GM18526 (cell line): ENCODE measurements around the gene NFS1.

Experiments
- POLR2A ChIP-seq: IDR thresholded peaks from 3 replicates; pipeline ENCODE4 v1.6.1; 2011; ENCODE audit not compliant: insufficient read length; ENCODE audit errors: extremely low read depth

Gene NFS1

DNA sequence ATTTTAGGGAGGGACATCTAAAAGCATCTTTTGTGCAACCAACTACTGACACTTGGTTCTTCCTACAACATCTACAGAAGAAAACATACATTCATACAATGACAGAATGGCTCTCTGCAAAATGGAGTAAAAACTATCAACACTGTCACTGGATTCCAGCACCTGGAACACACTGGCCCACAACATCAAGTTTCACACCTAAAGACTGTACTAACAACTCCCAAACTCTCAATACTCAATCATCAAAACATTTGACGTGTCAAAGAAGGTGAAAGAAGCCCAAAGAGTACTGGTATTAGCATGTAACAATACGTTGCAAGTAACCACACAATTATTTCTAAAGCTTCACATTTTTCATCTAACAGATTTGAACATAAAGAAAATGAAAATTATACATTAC, 36.6 kb downstream of the NFS1 start:
- no peak for TF ChIP-seq POLR2A

DNA sequence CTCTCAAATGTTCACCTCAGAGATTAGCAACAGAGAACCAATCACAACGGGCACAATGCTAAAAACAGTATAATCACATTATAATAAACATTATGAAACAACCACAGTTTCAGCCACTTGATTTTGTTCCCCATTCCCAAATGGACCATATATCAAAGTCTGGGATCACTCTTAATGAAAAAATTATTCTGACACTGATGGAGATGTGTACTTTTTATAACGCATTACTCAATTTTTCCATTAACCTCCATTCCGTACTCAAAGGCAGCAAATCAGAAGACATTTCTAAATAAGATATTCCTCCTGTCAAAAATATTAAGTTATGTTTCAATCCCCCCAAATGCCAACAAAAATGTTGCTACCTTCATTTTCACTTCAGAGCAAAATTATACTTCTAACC, 37.2 kb downstream of the NFS1 start:
- TF ChIP-seq POLR2A = no peak

DNA sequence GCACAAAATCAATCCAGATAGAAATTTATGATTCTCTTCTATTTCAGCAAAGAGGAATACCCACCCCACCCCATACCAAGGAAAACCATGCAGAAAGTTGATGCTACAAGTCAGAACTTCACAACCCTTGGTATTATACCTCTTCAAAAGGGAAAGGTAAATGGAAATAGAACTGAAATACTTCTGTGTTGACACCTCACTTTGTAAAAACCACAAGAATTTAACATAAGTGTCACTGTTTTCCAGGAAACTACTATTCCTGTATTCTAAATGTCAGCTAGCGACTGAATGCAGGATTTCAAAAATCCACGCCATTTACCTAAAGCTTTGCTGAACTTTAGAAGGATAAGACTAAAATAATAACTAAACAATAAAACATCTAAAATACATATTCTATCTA, 38.1 kb downstream of the NFS1 start:
- TF ChIP-seq POLR2A = no peak

DNA sequence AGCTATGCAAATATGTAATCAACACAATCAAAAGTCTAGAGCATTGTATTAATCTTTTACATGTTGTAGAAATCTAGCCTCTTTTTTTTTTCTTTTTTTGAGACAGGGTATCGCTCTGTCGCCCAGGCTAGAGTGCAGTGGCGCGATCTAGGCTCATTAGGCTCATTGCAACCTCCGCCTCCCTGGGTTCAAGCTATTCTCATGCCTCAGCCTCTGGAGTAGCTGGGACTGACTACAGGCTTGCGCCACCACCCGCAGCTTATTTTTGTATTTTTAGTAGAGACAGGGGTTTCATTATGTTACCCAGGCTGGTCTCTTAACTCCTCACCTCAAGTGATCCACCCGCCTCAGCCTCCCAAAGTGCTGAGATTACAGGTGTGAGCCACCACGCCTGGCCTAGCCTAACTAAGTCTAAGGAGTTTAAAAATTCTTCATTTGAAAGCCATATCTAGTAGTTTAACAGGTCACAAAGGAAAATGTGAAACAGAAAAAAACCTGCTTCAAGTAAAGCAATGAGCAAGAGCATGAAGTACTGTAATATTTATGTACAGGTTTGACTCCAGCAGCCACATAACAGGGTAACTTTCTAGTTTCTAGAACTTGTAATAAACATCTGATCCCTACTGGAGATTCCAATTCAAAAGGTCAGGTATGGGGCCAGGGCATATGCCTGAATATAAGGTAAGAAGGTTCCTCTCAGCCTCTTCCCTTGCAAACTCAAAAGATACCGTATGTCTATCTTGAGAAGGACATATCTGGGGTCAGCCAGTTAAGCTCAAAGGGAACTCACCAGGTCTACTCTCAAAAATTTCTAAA, 38.8 kb downstream of the NFS1 start:
- no peak for TF ChIP-seq POLR2A

DNA sequence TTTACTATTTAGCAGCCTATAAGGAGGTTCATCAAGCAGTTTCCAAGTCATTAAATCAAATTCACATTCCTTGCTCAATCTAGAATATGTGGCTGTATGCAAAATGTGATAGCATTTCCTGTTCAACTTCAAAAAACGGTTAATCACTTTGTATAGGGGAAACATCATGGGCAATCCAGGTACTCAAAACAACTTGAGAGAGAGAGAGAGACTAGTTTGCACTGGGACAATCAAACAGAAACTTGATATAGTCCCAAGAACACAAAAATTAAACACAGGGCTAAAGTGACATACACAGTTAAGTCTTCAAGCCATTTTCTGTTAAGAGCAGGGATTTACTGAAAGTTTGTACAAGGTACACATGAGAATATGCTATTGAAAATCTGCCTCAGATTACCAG, 41.9 kb downstream of the NFS1 start:
- no peak for TF ChIP-seq POLR2A

- TF ChIP-seq POLR2A = no peak
Observed at GRCh38 chr20:35654415-35654814, 44.7 kb downstream of the NFS1 start.

GRCh38 chr20:35653893-35654292, 45.3 kb downstream of the NFS1 start:
- TF ChIP-seq POLR2A = no peak

DNA sequence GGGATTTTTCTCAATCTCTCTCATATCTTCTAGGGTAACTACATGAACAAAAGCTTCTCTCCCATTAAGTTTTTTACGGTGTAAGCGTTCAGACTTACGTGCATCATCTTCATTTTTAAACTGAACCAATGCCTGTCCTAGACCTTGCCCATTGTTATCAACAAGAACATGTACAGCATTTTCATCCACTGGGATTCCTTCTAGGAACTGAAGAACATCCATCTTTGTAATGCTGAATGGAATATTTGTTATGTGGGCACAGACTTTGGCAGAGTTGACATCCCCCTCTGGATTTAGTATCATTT, 45.8 kb downstream of the NFS1 start:
- no peak for TF ChIP-seq POLR2A

DNA sequence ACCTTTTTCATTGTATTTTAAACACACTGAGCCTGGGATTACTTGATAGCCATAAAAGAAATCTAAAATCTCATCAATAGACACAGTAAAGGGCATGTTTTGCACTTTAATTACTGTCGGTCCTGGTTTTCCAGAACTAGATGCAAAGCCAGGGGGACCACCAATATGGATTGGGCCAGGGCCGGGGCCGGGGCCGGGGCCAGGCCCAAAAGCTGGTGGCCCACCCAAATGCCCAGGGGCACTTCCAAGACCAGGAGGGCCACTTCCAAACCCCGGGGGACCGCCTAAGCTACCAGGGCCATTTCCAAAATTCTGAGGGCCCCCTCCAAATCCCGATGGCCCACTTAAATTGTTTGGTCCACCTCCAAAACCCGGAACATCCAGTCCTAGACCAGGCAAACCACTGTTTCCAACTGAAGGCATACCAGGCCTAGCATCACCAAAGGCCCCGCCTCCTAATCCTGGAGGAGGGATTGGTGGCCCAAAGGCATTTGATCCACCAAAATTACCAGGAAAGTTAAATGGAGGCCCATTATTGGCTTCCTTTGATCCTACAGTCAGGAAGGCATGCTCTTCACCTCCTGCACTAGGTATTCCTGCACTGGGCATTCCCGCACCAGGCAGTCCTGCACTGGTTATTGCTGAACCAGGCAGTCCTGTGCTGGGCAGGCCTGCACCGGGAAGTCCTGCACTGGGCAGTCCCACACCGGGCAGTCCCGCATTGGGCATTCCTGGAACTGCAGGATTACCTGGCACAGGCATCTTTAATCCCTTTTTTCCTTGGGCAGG, 46.3 kb downstream of the NFS1 start:
- TF ChIP-seq POLR2A = no peak

GRCh38 chr20:35651958-35652357, 47.2 kb downstream of the NFS1 start:
- no peak for TF ChIP-seq POLR2A

DNA sequence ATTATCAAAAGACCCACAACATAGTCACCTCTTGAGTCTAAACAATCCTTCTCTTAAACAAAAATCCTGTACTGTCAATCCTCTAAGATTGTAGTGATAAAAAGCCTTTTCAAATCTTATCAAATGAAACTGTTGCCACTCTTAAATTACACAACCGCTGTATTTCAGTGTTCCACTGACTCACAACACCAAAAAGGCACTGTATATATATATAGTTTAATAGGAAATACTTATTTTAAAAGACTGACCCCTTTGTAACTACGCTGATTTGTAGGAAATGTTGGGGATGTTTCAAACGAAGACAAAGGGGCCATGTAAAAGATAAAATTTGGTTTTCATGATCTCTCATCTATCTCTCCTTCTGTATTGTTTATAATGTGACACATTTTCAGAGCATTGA, 48.5 kb downstream of the NFS1 start:
- no peak for TF ChIP-seq POLR2A

- TF ChIP-seq POLR2A = no peak
Observed at GRCh38 chr20:35648836-35649235, 50.3 kb downstream of the NFS1 start.

DNA sequence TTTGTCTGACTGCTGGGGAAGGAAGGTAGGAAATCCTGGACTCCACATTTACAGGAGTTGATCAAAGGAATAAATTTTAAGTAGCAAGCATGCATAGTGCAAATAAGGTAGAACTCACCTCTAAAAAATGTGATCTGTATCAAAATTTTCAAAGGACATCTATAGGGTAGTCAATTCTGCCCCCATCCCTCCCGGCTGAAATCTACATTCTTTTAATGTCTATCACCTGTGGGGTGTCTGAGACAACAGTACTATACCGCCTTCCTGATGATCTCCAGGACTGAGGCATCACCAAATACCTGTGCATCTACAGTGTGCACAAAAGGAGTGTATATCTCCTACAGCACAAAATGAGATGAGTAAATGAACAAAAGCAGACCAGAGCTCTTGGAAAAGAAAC, 54.3 kb downstream of the NFS1 start:
- no peak for TF ChIP-seq POLR2A

GRCh38 chr20:35643045-35643444, 56.1 kb downstream of the NFS1 start:
- TF ChIP-seq POLR2A = no peak

GRCh38 chr20:35641743-35642142, 57.4 kb downstream of the NFS1 start:
- no peak for TF ChIP-seq POLR2A

- TF ChIP-seq POLR2A = no peak
Observed at GRCh38 chr20:35640724-35641123, 58.4 kb downstream of the NFS1 start.

DNA sequence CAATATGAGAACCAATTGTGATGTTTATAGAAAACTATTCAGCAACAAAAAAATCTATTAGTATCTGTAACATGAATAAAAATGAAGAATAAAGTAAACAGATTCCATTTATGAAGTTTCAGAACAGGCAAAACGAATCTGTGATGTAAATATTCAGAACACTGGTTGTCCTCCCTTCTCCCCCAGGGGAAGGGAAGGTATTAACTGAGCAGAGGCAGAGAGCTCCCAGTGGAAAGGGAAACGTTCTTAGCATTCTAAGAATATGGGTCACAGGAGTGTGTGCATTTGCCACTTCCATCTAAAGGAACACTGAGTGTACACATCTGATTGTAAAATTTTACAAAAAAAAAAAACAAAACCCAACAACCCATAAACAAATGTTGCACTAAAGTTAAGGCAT, 60.4 kb downstream of the NFS1 start:
- TF ChIP-seq POLR2A = no peak
